Measurements from ENCODE around the gene TCL1A. TPM values are rescaled to one million over a fixed set of nuclear protein-coding genes. Genes with fewer than 3 reads are reported as not detected.

Gene TCL1A
- total RNA-seq, 1 experiment from 2014 or later: not detected

- no peak overlapping the region for H3K14ac ChIP-seq (ENCODE audit: insufficient read depth, low read length)
Measured at GRCh38 chr14:95664066-95664465, 49.9 kb downstream of the TCL1A start.

More at GRCh38 chr14:95664066-95664465, 49.9 kb downstream of the TCL1A start:
- H2AK5ac ChIP-seq (ENCODE audit: insufficient read length, low read length): no peak overlapping the region
- no peak overlapping the region for H2BK5ac ChIP-seq (ENCODE audit: insufficient read length, low read length)
- no peak overlapping the region for H2BK12ac ChIP-seq (ENCODE audit: insufficient read length, low read depth, low read length)
- no peak overlapping the region; a peak in 1 of 7 replicates for H3K27ac Mint-ChIP-seq
- no peaks in the 10 kb centered on the region for H3K23me2 ChIP-seq (ENCODE audit: insufficient read length, low read depth, low read length, poor library complexity, severe bottlenecking)
- H3K4me2 ChIP-seq (ENCODE audit: insufficient read depth, insufficient read length, low read length): no peak overlapping the region
- no peak overlapping the region for H2BK20ac ChIP-seq (ENCODE audit: low read depth, low read length, poor library complexity, severe bottlenecking)
- H4K5ac ChIP-seq (ENCODE audit: insufficient read length, low read depth, low read length): no peak overlapping the region
- H3K27ac ChIP-seq (ENCODE audit: insufficient read length, low read depth, low read length): no peak overlapping the region
- no peak overlapping the region for H4K91ac ChIP-seq (ENCODE audit: insufficient read length, low read depth, low read length)
- H3K27me3 ChIP-seq (ENCODE audit: insufficient read depth, low read length): no peaks in the 10 kb centered on the region
- no peaks in the 10 kb centered on the region for H3K79me2 ChIP-seq (ENCODE audit: insufficient read depth, low read length)
- H3K36me3 Mint-ChIP-seq (ENCODE audit: insufficient read depth in 1 of 3, low read depth in 3 of 3): no peaks in the 10 kb centered on the region
- H3K4me1 ChIP-seq (ENCODE audit: insufficient read depth, low read length): peaks cover 5% of the 10 kb centered on the region; the same call in 1 of the 2 replicates
- no peak overlapping the region for H4K8ac ChIP-seq (replicated peaks; ENCODE audit: insufficient read length, low read depth, low read length)
- H2BK120ac ChIP-seq (ENCODE audit: low read depth, low read length, poor library complexity, severe bottlenecking): no peak overlapping the region
- TF ChIP-seq CTCF (conservative IDR thresholded peaks at IDR 0.05): no peak
- H3K23ac ChIP-seq (ENCODE audit: insufficient read length, low read depth, low read length): no peak overlapping the region
- WGBS (ENCODE audit: extremely low coverage, insufficient read length, low lambda C conversion rate): no CpG with 5 or more reads among the region's 3 CpGs
- H3T11ph ChIP-seq (ENCODE audit: low read length): no peak overlapping the region
- H3K9me3 Mint-ChIP-seq: peaks cover 0 to under 1% of the 10 kb centered on the region in 2 experiments; a peak in 2 of 5 replicates
- H2BK15ac ChIP-seq (ENCODE audit: low read depth, low read length): no peak overlapping the region
- peaks cover 29 to 44% of the 10 kb centered on the region in 2 experiments for H3K4me1 Mint-ChIP-seq
- no peak for DNase-seq
- H3K56ac ChIP-seq (ENCODE audit: insufficient read length, low read depth, low read length): no peak overlapping the region
- H3K4me3 Mint-ChIP-seq: no peak overlapping the region
- no peaks in the 10 kb centered on the region for H3K79me1 ChIP-seq (ENCODE audit: insufficient read depth, low read depth, low read length, poor library complexity, severe bottlenecking)
- H4K20me1 ChIP-seq (ENCODE audit: control insufficient read depth, insufficient read depth, insufficient read length): no peaks in the 10 kb centered on the region
- H3K18ac ChIP-seq (ENCODE audit: insufficient read length, low read depth, low read length): no peak overlapping the region
- H3K27me3 Mint-ChIP-seq (ENCODE audit: low read depth): peaks cover 77% of the 10 kb centered on the region
- H3K9ac ChIP-seq (ENCODE audit: extremely low read depth, insufficient read length, low read length): no peak overlapping the region
- no peak overlapping the region for H2AFZ ChIP-seq (ENCODE audit: low read length)
- H3K4ac ChIP-seq (ENCODE audit: low read depth, low read length): no peak overlapping the region
- H3K9me3 ChIP-seq (ENCODE audit: control insufficient read depth, low read depth, low read length): no peaks in the 10 kb centered on the region

All from H9 (cell line).